Fibroblast of villous mesenchyme (primary cell): ENCODE data around the gene PKD2L2. TPM values are rescaled to one million over a fixed set of nuclear protein-coding genes. Genes with fewer than 3 reads are reported as not detected.

ENCODE experiments used
- DNase-seq: peaks from one replicate; pipeline ENCODE4 v3.0.0-alpha.2; 2010; ENCODE audit warnings: low read depth
- H3K4me3 ChIP-seq: 2 replicates; pipeline ENCODE4 v1.5.1; 2011; ENCODE audit warnings: low read depth, mild to moderate bottlenecking, low read length
- total RNA-seq: library from RNA; depleted of rRNA; stranded (reverse); fragments of >200 nt; gene quantifications from 2 replicates; pipeline ENCODE4 v1.2.3, GENCODE V29; 2012
- TF ChIP-seq, protein P1 (sequence below): IDR thresholded peaks from 2 replicates; pipeline ENCODE4 v1.5.1; 2012; ENCODE audit warnings: low read depth, mild to moderate bottlenecking, low read length; ENCODE audit not compliant: insufficient read depth

PKD2L2 gene
- total RNA-seq, 1 donor = not detected

GRCh38 chr5:137888466-137888862 lies 793 bp upstream of the PKD2L2 start:
- TF ChIP-seq, protein P1, sequence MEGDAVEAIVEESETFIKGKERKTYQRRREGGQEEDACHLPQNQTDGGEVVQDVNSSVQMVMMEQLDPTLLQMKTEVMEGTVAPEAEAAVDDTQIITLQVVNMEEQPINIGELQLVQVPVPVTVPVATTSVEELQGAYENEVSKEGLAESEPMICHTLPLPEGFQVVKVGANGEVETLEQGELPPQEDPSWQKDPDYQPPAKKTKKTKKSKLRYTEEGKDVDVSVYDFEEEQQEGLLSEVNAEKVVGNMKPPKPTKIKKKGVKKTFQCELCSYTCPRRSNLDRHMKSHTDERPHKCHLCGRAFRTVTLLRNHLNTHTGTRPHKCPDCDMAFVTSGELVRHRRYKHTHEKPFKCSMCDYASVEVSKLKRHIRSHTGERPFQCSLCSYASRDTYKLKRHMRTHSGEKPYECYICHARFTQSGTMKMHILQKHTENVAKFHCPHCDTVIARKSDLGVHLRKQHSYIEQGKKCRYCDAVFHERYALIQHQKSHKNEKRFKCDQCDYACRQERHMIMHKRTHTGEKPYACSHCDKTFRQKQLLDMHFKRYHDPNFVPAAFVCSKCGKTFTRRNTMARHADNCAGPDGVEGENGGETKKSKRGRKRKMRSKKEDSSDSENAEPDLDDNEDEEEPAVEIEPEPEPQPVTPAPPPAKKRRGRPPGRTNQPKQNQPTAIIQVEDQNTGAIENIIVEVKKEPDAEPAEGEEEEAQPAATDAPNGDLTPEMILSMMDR = no peak
- peak overlapping the region; percentile 83 for H3K4me3 ChIP-seq
- DNase-seq = no peak

DNA sequence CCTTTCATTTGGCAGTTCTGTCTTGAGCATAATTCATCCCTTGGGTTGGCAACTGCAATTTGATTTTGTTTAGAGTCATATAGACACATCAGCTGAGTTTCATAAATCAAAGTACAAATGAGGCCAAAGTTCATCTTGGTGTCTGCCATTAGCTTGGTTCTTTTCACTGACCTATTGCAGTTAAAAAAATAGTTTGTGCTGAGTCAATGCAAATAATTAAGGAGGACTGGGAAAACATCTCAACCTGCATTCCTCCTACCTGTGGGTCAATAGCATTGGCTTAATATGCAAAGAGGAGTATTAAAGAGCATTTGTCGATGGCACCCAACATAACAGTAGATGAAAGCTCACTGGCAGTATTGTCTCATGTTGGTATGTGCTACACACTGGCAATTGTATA lies 1.6 kb downstream of the PKD2L2 start:
- no peak for DNase-seq
- H3K4me3 ChIP-seq = no peak overlapping the region
- TF ChIP-seq, protein P1 = no peak

GRCh38 chr5:137891849-137892248 lies 2.6 kb downstream of the PKD2L2 start:
- TF ChIP-seq, protein P1 = no peak
- DNase-seq = no peak

DNA sequence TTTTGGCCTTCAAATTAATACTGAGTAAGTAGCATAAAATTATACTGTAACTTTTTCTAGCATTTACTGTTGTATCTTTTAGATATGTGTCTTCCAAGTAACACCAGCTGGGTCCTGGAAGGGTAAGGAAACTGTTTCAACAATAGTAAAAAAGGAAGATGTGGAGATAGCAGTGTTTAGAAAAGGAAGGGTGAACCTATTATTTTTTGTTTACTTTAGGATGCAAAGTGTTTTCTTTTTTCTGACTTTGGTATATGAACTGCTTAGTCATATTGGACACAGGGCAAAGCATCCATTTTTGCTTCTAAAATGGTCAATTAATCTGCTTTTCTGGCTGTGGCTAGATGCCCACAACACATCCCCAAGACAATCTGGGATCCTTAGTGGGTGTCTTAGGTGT lies 5.3 kb downstream of the PKD2L2 start:
- no peak overlapping the region for H3K4me3 ChIP-seq
- TF ChIP-seq, protein P1 = no peak
- no peak for DNase-seq

More at GRCh38 chr5:137891849-137892248, 2.6 kb downstream of the PKD2L2 start:
- H3K4me3 ChIP-seq = no peak overlapping the region

- no peak overlapping the region for H3K4me3 ChIP-seq
- DNase-seq = no peak
- TF ChIP-seq, protein P1 = no peak
These were observed 7.3 kb downstream of the PKD2L2 start for GRCh38 chr5:137896560-137896959.

GRCh38 chr5:137899493-137899892 lies 10.2 kb downstream of the PKD2L2 start:
- no peak for DNase-seq
- TF ChIP-seq, protein P1 = no peak
- H3K4me3 ChIP-seq = no peak overlapping the region
